DOHH2 (cell line): Measurements from ENCODE around the gene SPNS1.

Experiments used
- EZH2phosphoT487 ChIP-seq: fragments of 200-600 bp; sonication (generic); IDR thresholded peaks from 2 replicates; pipeline ENCODE4 v1.6.1; 2017; ENCODE audit warnings: borderline replicate concordance, mild to moderate bottlenecking, antibody characterized with exemption, low read length, moderate library complexity, mixed read lengths
- TF ChIP-seq, protein P1 (sequence below): fragments of 200-600 bp; sonication (generic); IDR thresholded peaks from one replicate; pipeline ENCODE4 v1.5.1; 2014; ENCODE audit warnings: antibody characterized with exemption, mild to moderate bottlenecking, low read depth, low read length; ENCODE audit not compliant: poor library complexity, severe bottlenecking

DNA sequence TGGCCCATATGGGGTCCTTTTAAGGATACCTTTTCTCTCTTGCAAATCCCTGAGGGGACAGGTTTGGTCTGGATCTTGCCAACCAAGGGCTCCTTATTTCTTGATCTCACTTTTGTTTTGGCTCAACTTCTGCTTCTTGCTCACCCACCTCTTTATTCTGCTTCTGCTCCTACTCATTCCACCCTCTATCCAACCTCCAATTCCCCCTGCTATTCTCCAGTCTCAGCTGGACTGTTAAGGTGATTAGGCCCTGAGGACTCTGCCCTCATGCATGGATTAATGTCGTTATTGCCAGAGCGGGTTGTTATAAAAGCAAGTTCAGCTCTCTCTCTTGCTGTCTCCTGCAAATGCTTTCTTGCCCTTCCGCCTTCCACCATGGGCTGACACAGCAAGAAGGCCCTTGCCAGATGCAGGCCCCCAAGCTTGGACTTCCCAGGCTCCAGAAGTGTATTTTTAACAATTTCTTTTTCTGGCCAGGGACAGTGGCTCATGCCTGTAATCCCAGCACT, 40.0 kb downstream of the SPNS1 start:
- TF ChIP-seq, protein P1, sequence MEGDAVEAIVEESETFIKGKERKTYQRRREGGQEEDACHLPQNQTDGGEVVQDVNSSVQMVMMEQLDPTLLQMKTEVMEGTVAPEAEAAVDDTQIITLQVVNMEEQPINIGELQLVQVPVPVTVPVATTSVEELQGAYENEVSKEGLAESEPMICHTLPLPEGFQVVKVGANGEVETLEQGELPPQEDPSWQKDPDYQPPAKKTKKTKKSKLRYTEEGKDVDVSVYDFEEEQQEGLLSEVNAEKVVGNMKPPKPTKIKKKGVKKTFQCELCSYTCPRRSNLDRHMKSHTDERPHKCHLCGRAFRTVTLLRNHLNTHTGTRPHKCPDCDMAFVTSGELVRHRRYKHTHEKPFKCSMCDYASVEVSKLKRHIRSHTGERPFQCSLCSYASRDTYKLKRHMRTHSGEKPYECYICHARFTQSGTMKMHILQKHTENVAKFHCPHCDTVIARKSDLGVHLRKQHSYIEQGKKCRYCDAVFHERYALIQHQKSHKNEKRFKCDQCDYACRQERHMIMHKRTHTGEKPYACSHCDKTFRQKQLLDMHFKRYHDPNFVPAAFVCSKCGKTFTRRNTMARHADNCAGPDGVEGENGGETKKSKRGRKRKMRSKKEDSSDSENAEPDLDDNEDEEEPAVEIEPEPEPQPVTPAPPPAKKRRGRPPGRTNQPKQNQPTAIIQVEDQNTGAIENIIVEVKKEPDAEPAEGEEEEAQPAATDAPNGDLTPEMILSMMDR: no peak
- TF ChIP-seq EZH2phosphoT487: no peak
